Activated T-cell treated with anti-CD3 and anti-CD28 coated beads for 4 hours (primary cell): ENCODE data around the gene SAMD1.
A peak's percentile ranks its signal among the peaks of the same experiment; 100 is the strongest.

Experiments
- DNase-seq: peaks from one replicate; pipeline ENCODE4 v3.0.0-alpha.2; 2020

Gene SAMD1

GRCh38 chr19:14112809-14113385, 22.3 kb upstream of the SAMD1 start:
- DNase-seq: no peak

- no peak for DNase-seq
Observed at GRCh38 chr19:14112051-14112808, 21.7 kb upstream of the SAMD1 start.

GRCh38 chr19:14111486-14111885, 20.9 kb upstream of the SAMD1 start:
- DNase-seq: no peak

- DNase-seq: no peak
Observed at GRCh38 chr19:14110650-14111049, 20.1 kb upstream of the SAMD1 start.

GRCh38 chr19:14107581-14108461, 17.3 kb upstream of the SAMD1 start:
- no peak for DNase-seq

GRCh38 chr19:14106840-14107239, 16.3 kb upstream of the SAMD1 start:
- DNase-seq: no peak

GRCh38 chr19:14105680-14106079, 15.1 kb upstream of the SAMD1 start:
- no peak for DNase-seq

GRCh38 chr19:14103310-14103709, 12.8 kb upstream of the SAMD1 start:
- no peak for DNase-seq

- DNase-seq: no peak
Observed at GRCh38 chr19:14102756-14103155, 12.2 kb upstream of the SAMD1 start.

- DNase-seq: no peak
Observed at GRCh38 chr19:14102102-14102696, 11.6 kb upstream of the SAMD1 start.

GRCh38 chr19:14101003-14101545, 10.5 kb upstream of the SAMD1 start:
- no peak for DNase-seq

GRCh38 chr19:14097532-14098151, 7.1 kb upstream of the SAMD1 start:
- no peak for DNase-seq

GRCh38 chr19:14096272-14096992, 5.9 kb upstream of the SAMD1 start:
- DNase-seq: no peak

- no peak for DNase-seq
Observed at GRCh38 chr19:14094854-14095253, 4.3 kb upstream of the SAMD1 start.

GRCh38 chr19:14093117-14093823, 2.7 kb upstream of the SAMD1 start:
- DNase-seq: no peak

GRCh38 chr19:14091813-14092462, 1.4 kb upstream of the SAMD1 start:
- no peak for DNase-seq

- DNase-seq: peak; percentile 55
Observed at GRCh38 chr19:14091081-14091812, 696 bp upstream of the SAMD1 start.

- DNase-seq: peak; percentile 35
Observed at GRCh38 chr19:14089662-14090508, 666 bp downstream of the SAMD1 start.

- DNase-seq: no peak
Observed at GRCh38 chr19:14089412-14089661, 1.2 kb downstream of the SAMD1 start.
